Neuron (in vitro differentiated cells): ENCODE results near the gene IL1RAP.

Experiments used
- H2AFZ ChIP-seq: one replicate; pipeline ENCODE4 v1.6.1; 2013; ENCODE audit warnings: low read depth, mild to moderate bottlenecking, inconsistent platforms, low read length, moderate library complexity
- H3K27me3 ChIP-seq: one replicate; pipeline ENCODE4 v1.6.1; 2013; ENCODE audit warnings: low read length; ENCODE audit not compliant: insufficient read depth
- H3K36me3 ChIP-seq: one replicate; pipeline ENCODE4 v1.6.1; 2013; ENCODE audit warnings: low read length; ENCODE audit not compliant: insufficient read depth
- H3K4me1 ChIP-seq: one replicate; pipeline ENCODE4 v1.6.1; 2013; ENCODE audit warnings: low read length; ENCODE audit not compliant: insufficient read depth
- H3K4me3 ChIP-seq: 2 replicates; pipeline ENCODE4 v1.5.1; 2013; ENCODE audit warnings: mild to moderate bottlenecking, low read length, moderate library complexity
- H3K9me3 ChIP-seq: one replicate; pipeline ENCODE4 v1.6.1; 2013; ENCODE audit warnings: low read length

Gene IL1RAP

GRCh38 chr3:190519886-190520285 is 6.0 kb downstream of the IL1RAP start:
- Histone ChIP-seq H3K27me3 (no peaks in the 10 kb centered on the region), H2AFZ (no peak overlapping the region), H3K4me1 (peaks cover 3% of the 10 kb centered on the region), H3K4me3 (no peak overlapping the region), H3K36me3 (no peaks in the 10 kb centered on the region), H3K9me3 (no peaks in the 10 kb centered on the region)

GRCh38 chr3:190521998-190522397 is 8.1 kb downstream of the IL1RAP start:
- Histone ChIP-seq H3K4me3 (no peak overlapping the region), H3K4me1 (no peaks in the 10 kb centered on the region), H3K36me3 (no peaks in the 10 kb centered on the region), H3K27me3 (no peaks in the 10 kb centered on the region), H2AFZ (no peak overlapping the region), H3K9me3 (no peaks in the 10 kb centered on the region)

- no peaks in the 10 kb centered on the region for H3K27me3 ChIP-seq
- no peak overlapping the region for H3K4me3 ChIP-seq
- no peaks in the 10 kb centered on the region for H3K36me3 ChIP-seq
- no peaks in the 10 kb centered on the region for H3K4me1 ChIP-seq
- H2AFZ ChIP-seq = no peak overlapping the region
- no peaks in the 10 kb centered on the region for H3K9me3 ChIP-seq
These were observed 8.8 kb downstream of the IL1RAP start for GRCh38 chr3:190522621-190523222.

GRCh38 chr3:190524942-190525341 is 11.1 kb downstream of the IL1RAP start:
- Histone ChIP-seq H3K4me1 (no peaks in the 10 kb centered on the region), H3K36me3 (no peaks in the 10 kb centered on the region), H3K9me3 (no peaks in the 10 kb centered on the region), H3K27me3 (no peaks in the 10 kb centered on the region), H2AFZ (no peak overlapping the region), H3K4me3 (no peak overlapping the region)

- Histone ChIP-seq H3K4me1 (no peaks in the 10 kb centered on the region), H3K4me3 (no peak overlapping the region), H3K9me3 (no peaks in the 10 kb centered on the region), H2AFZ (no peak overlapping the region), H3K36me3 (no peaks in the 10 kb centered on the region), H3K27me3 (no peaks in the 10 kb centered on the region)
These were observed 11.7 kb downstream of the IL1RAP start for GRCh38 chr3:190525634-190526033.

GRCh38 chr3:190526787-190527762 is 13.2 kb downstream of the IL1RAP start:
- Histone ChIP-seq H3K9me3 (no peaks in the 10 kb centered on the region), H3K4me1 (no peaks in the 10 kb centered on the region), H2AFZ (no peak overlapping the region)

GRCh38 chr3:190528706-190529105 is 14.8 kb downstream of the IL1RAP start:
- H3K27me3 ChIP-seq = no peaks in the 10 kb centered on the region
- H3K36me3 ChIP-seq = no peaks in the 10 kb centered on the region
- no peaks in the 10 kb centered on the region for H3K4me1 ChIP-seq
- no peak overlapping the region for H3K4me3 ChIP-seq
- no peaks in the 10 kb centered on the region for H3K9me3 ChIP-seq
- H2AFZ ChIP-seq = no peak overlapping the region

More at GRCh38 chr3:190526787-190527762, 13.2 kb downstream of the IL1RAP start:
- Histone ChIP-seq H3K4me3 (no peak overlapping the region), H3K36me3 (no peaks in the 10 kb centered on the region), H3K27me3 (no peaks in the 10 kb centered on the region)

- Histone ChIP-seq H3K4me3 (no peak overlapping the region), H3K4me1 (no peaks in the 10 kb centered on the region), H3K27me3 (no peaks in the 10 kb centered on the region), H2AFZ (no peak overlapping the region), H3K9me3 (no peaks in the 10 kb centered on the region), H3K36me3 (no peaks in the 10 kb centered on the region)
These were observed 17.5 kb downstream of the IL1RAP start for GRCh38 chr3:190531406-190531805.

- no peak overlapping the region for H3K4me3 ChIP-seq
These were observed 18.9 kb downstream of the IL1RAP start for GRCh38 chr3:190532731-190533203.

GRCh38 chr3:190533511-190534281 is 19.8 kb downstream of the IL1RAP start:
- Histone ChIP-seq H3K27me3 (no peaks in the 10 kb centered on the region), H3K4me3 (no peak overlapping the region), H3K4me1 (peaks cover 3% of the 10 kb centered on the region)

More at GRCh38 chr3:190532731-190533203, 18.9 kb downstream of the IL1RAP start:
- no peaks in the 10 kb centered on the region for H3K4me1 ChIP-seq
- H3K9me3 ChIP-seq = no peaks in the 10 kb centered on the region
- no peaks in the 10 kb centered on the region for H3K36me3 ChIP-seq
- no peaks in the 10 kb centered on the region for H3K27me3 ChIP-seq
- no peak overlapping the region for H2AFZ ChIP-seq

GRCh38 chr3:190534386-190534785 is 20.5 kb downstream of the IL1RAP start:
- no peaks in the 10 kb centered on the region for H3K9me3 ChIP-seq
- H3K4me1 ChIP-seq = peaks cover 3% of the 10 kb centered on the region
- H2AFZ ChIP-seq = no peak overlapping the region
- H3K4me3 ChIP-seq = no peak overlapping the region
- H3K36me3 ChIP-seq = no peaks in the 10 kb centered on the region
- no peaks in the 10 kb centered on the region for H3K27me3 ChIP-seq

More at GRCh38 chr3:190533511-190534281, 19.8 kb downstream of the IL1RAP start:
- Histone ChIP-seq H3K36me3 (no peaks in the 10 kb centered on the region), H3K9me3 (no peaks in the 10 kb centered on the region), H2AFZ (no peak overlapping the region)

- no peak overlapping the region for H2AFZ ChIP-seq
These were observed 21.1 kb downstream of the IL1RAP start for GRCh38 chr3:190534986-190535385.

GRCh38 chr3:190537146-190537545 is 23.3 kb downstream of the IL1RAP start:
- H3K4me1 ChIP-seq = peaks cover 7% of the 10 kb centered on the region
- no peaks in the 10 kb centered on the region for H3K27me3 ChIP-seq
- H3K9me3 ChIP-seq = no peaks in the 10 kb centered on the region
- no peak overlapping the region for H2AFZ ChIP-seq
- no peak overlapping the region for H3K4me3 ChIP-seq
- no peaks in the 10 kb centered on the region for H3K36me3 ChIP-seq

More at GRCh38 chr3:190534986-190535385, 21.1 kb downstream of the IL1RAP start:
- Histone ChIP-seq H3K27me3 (no peaks in the 10 kb centered on the region), H3K4me3 (no peak overlapping the region), H3K4me1 (peaks cover 3% of the 10 kb centered on the region), H3K36me3 (no peaks in the 10 kb centered on the region), H3K9me3 (no peaks in the 10 kb centered on the region)
